Left ventricle myocardium inferior (tissue), 1 donor: ENCODE results near the gene RSPH6A. TPM values are rescaled to one million over a fixed set of nuclear protein-coding genes. Genes with fewer than 3 reads are reported as not detected.
A peak's percentile ranks its signal among the peaks of the same experiment; 100 is the strongest.
"Not testable (repeated sequence)": the region's sequence is repeated elsewhere in the genome, so short reads cannot be mapped to it uniquely, and the experiment has no call there.

Experiments
- DNase-seq: peaks from one replicate; pipeline ENCODE4 v3.0.0-alpha.2; 2020
- H3K27ac ChIP-seq: fragments of 200-600 bp; replicated peaks from 2 replicates; pipeline ENCODE4 v1.8.0; 2021
- H3K27me3 ChIP-seq: fragments of 200-600 bp; 2 replicates; pipeline ENCODE4 v1.8.0; 2021; ENCODE audit warnings: low read depth
- H3K36me3 ChIP-seq: fragments of 200-600 bp; 2 replicates; pipeline ENCODE4 v1.8.0; 2021
- H3K4me1 ChIP-seq: fragments of 200-600 bp; 2 replicates; pipeline ENCODE4 v1.8.0; 2021
- H3K4me3 ChIP-seq: fragments of 200-600 bp; 2 replicates; pipeline ENCODE4 v1.8.0; 2021; ENCODE audit warnings: mild to moderate bottlenecking, moderate library complexity
- H3K9me3 ChIP-seq: fragments of 200-600 bp; replicated peaks from 2 replicates; pipeline ENCODE4 v1.8.0; 2021
- CTCF ChIP-seq: fragments of 200-600 bp; IDR thresholded peaks from 2 replicates; pipeline ENCODE4 v1.8.0; 2021; ENCODE audit warnings: antibody characterized with exemption, mild to moderate bottlenecking, borderline replicate concordance
- intact Hi-C: fragments of 100-400 bp; cut with micrococcal nuclease; formaldehyde crosslinking; loops from one replicate; pipeline ENCODE4 v1.11.0; 2022
- total RNA-seq: library from RNA; stranded (reverse); fragmentation: NEBNext Ultra II Directional; extraction: Animal tissue kit (Norgen Biotek cat#: 25700); gene quantifications from one replicate; pipeline ENCODE4 v1.2.1, GENCODE V29; 2021
- donor health status: DM: no; HTN: yes; CAD: no; lungs with severe emphysema.

Gene RSPH6A
- total RNA-seq, 1 donor from 2014 or later: not detected

- Histone ChIP-seq H3K27ac (no peak overlapping the region), H3K36me3 (no peaks in the 10 kb centered on the region), H3K27me3 (no peaks in the 10 kb centered on the region), H3K4me3 (no peak overlapping the region), H3K4me1 (no peaks in the 10 kb centered on the region), H3K9me3 (no peaks in the 10 kb centered on the region)
- TF ChIP-seq CTCF: no peak
- intact Hi-C loops: no loop called here
- DNase-seq: no peak
These were observed 10.2 kb downstream of the RSPH6A start for GRCh38 chr19:45804959-45805230.

GRCh38 chr19:45804140-45804958 is 10.8 kb downstream of the RSPH6A start:
- H3K4me3 ChIP-seq: no peak overlapping the region
- intact Hi-C loops: no loop called here
- H3K27me3 ChIP-seq: no peaks in the 10 kb centered on the region
- TF ChIP-seq CTCF: no peak
- H3K27ac ChIP-seq: no peak overlapping the region
- no peaks in the 10 kb centered on the region for H3K36me3 ChIP-seq
- no peak for DNase-seq
- peaks cover 3% of the 10 kb centered on the region for H3K4me1 ChIP-seq
- H3K9me3 ChIP-seq: no peaks in the 10 kb centered on the region

- no peak overlapping the region for H3K4me3 ChIP-seq
- no peak for TF ChIP-seq CTCF
- H3K27me3 ChIP-seq: no peaks in the 10 kb centered on the region
- no peaks in the 10 kb centered on the region for H3K36me3 ChIP-seq
- no peak overlapping the region for H3K27ac ChIP-seq
- DNase-seq: no peak
- H3K4me1 ChIP-seq: peaks cover 12% of the 10 kb centered on the region
- H3K9me3 ChIP-seq: no peaks in the 10 kb centered on the region
- intact Hi-C loops: no loop called here
These were observed 13.4 kb downstream of the RSPH6A start for GRCh38 chr19:45801603-45802175.

GRCh38 chr19:45800070-45800553 is 15.0 kb downstream of the RSPH6A start:
- H3K9me3 ChIP-seq: no peaks in the 10 kb centered on the region
- H3K4me1 ChIP-seq: peaks cover 12% of the 10 kb centered on the region
- no peak overlapping the region for H3K4me3 ChIP-seq
- DNase-seq: no peak
- intact Hi-C loops: no loop called here
- H3K27me3 ChIP-seq: no peaks in the 10 kb centered on the region
- no peaks in the 10 kb centered on the region for H3K36me3 ChIP-seq
- TF ChIP-seq CTCF: no peak
- H3K27ac ChIP-seq: no peak overlapping the region

DNA sequence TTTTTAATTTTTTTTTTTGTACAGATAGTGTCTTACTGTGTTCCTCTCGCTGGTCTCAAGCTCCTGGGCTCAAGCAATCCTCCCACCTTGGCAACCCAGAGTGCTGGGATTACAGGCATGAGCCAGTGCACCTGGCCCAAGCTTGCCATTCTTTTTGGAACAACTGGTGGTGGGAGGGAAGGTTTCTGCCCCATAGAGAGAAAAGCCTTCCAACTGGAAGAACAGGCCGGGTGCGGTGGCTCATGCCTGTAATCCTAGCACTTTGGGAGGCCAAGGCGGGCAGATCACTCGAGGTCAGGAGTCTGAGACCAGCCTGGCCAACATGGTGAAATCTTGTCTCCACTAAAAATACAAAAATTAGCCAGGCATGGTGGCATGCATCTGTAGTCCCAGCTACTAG is 15.6 kb downstream of the RSPH6A start:
- H3K27ac ChIP-seq, H3K27me3 ChIP-seq, DNase-seq, H3K9me3 ChIP-seq, intact Hi-C loops, H3K36me3 ChIP-seq, H3K4me3 ChIP-seq: not testable (repeated sequence)
- peaks cover 12% of the 10 kb centered on the region for H3K4me1 ChIP-seq

DNA sequence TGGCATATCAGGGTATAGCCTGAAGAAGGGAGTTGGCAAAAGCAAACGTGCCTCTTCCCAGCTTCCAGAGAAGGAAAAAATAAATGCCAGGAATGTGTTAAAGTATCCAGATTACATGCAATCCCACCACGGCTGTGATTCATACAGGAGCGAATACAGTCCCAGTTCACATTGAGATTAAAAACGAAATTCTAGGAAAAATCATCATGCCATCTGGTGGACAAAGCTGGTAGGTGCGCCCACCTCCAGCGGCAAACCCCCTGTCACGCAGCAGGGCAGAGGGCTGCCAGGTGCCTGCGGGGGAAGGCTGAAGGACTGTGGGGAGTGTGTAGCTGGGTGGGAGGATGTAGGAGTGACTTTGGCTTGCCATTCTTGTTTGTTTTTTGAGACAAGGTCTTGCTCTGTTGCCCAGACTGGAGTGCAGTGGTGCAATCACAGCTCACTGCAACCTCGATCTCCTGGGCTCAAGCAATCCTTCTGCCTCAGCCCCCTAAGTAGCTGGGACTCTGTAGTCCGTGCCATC is 16.1 kb downstream of the RSPH6A start:
- no peak overlapping the region for H3K4me3 ChIP-seq

More for the DNA sequence above, 16.1 kb downstream of the RSPH6A start:
- H3K27ac ChIP-seq: no peak overlapping the region
- no peaks in the 10 kb centered on the region for H3K27me3 ChIP-seq
- H3K9me3 ChIP-seq: no peaks in the 10 kb centered on the region
- H3K4me1 ChIP-seq: peaks cover 12% of the 10 kb centered on the region
- intact Hi-C loops: no loop called here
- no peaks in the 10 kb centered on the region for H3K36me3 ChIP-seq
- peak; percentile 94 for TF ChIP-seq CTCF
- DNase-seq: peak; percentile 56
